AG04450 (cell line): ENCODE results near the gene CETN1. TPM values are rescaled to one million over a fixed set of nuclear protein-coding genes. Genes with fewer than 3 reads are reported as not detected.

Experiments
- CTCF ChIA-PET: fragments of 300-600, 350-600 bp; formaldehyde crosslinking; extraction: SDS; loops from one replicate; lab custom pipeline; 2022; ENCODE audit warnings: antibody characterized with exemption, inconsistent platforms; lab: Charles Lee
- POLR2A ChIA-PET: fragments of 350-600 bp; formaldehyde crosslinking; extraction: SDS; loops from one replicate; lab custom pipeline; 2021; ENCODE audit warnings: antibody characterized with exemption, inconsistent platforms; lab: Yijun Ruan, JAX
- DNase-seq: peaks from one replicate; pipeline ENCODE4 v3.0.0-alpha.2; 2011; ENCODE audit warnings: low read depth, low spot score
- H3K27ac ChIP-seq: one replicate; pipeline ENCODE4 v1.5.1; 2012; ENCODE audit warnings: low read depth, low read length, control low read depth
- H3K27me3 ChIP-seq: one replicate; pipeline ENCODE4 v1.6.0; 2012; ENCODE audit warnings: low read length; ENCODE audit not compliant: control insufficient read depth, insufficient read depth
- H3K4me3 ChIP-seq: 2 replicates; pipeline ENCODE4 v1.5.1; 2011; ENCODE audit warnings: mild to moderate bottlenecking, low read depth, low read length, control low read depth
- H3K9me3 ChIP-seq: 2 replicates; pipeline ENCODE4 v1.5.1; 2012; ENCODE audit warnings: low read length; ENCODE audit not compliant: control insufficient read depth, insufficient read depth
- polyA plus RNA-seq: library from polyadenylated mRNA; depleted of rRNA; stranded (reverse); fragments of >200 nt; gene quantifications from 2 replicates; pipeline ENCODE4 v1.2.3, GENCODE V29; 2011
- TF ChIP-seq, protein P1 (sequence below): IDR thresholded peaks from 2 replicates; pipeline ENCODE4 v1.5.1; 2011; ENCODE audit warnings: low read depth, low read length, control low read depth, inconsistent platforms

CETN1 gene
- polyA plus RNA-seq, 1 experiment, result not detected

DNA sequence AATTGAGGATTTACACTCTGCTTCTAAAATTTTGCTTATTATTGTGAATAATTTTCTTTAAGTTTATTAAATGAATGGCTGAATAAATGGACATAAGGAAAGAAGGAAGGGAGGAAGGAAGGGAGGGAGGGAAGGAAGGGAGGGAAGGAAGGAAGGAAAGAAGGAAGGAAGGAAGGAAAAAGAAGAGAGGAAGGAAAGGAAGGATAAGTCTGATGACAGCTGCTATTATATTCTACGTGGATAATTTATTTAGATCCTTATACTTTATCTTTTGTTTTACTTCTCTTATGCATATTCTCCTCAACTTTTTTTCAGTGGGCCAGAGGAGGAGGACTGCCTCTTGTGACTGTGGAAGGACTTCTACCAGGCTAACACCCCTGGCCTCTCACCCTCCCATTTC is 34.0 kb downstream of the CETN1 start:
- no peak for DNase-seq
- Histone ChIP-seq H3K27ac (no peak overlapping the region), H3K4me3 (no peak overlapping the region), H3K9me3 (no peaks in the 10 kb centered on the region), H3K27me3 (peaks cover 32% of the 10 kb centered on the region)
- TF ChIP-seq, protein P1, sequence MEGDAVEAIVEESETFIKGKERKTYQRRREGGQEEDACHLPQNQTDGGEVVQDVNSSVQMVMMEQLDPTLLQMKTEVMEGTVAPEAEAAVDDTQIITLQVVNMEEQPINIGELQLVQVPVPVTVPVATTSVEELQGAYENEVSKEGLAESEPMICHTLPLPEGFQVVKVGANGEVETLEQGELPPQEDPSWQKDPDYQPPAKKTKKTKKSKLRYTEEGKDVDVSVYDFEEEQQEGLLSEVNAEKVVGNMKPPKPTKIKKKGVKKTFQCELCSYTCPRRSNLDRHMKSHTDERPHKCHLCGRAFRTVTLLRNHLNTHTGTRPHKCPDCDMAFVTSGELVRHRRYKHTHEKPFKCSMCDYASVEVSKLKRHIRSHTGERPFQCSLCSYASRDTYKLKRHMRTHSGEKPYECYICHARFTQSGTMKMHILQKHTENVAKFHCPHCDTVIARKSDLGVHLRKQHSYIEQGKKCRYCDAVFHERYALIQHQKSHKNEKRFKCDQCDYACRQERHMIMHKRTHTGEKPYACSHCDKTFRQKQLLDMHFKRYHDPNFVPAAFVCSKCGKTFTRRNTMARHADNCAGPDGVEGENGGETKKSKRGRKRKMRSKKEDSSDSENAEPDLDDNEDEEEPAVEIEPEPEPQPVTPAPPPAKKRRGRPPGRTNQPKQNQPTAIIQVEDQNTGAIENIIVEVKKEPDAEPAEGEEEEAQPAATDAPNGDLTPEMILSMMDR, result no peak
- ChIA-PET POLR2A (no interaction called here), CTCF (interaction anchor here (7.2 kb wide), 1 partner anchor 11 kb away, joined by 48 read pairs; no protein-coding TSS in a partner anchor)

DNA sequence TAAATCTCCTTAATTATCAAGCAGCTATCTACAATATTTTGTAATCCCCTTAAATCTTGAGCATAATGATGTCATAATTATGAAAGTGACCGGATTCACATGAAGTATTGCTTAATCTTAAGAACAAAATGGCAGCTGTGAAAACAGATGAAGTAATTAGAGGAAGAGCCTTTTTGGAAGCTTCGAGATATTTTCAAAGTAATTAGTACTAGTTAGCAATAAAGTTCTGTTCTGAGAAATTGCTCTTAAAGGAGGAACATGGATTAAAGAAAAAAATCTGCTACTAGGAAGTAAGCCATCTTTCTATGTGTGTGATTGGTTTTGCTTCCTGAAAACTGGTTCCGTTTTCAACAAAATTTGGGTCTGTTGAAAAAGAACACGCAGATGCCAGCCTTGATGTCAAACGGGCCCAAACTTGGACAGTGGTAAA is 34.9 kb downstream of the CETN1 start:
- DNase-seq, result no peak
- CTCF ChIA-PET, result interaction anchor here (0.6 to 7.2 kb wide), 10 partner anchors 11 to 389 kb away, joined by 3 to 48 read pairs (median 8); no protein-coding TSS in a partner anchor
- Histone ChIP-seq H3K27ac (no peak overlapping the region), H3K4me3 (no peak overlapping the region), H3K27me3 (peaks cover 32% of the 10 kb centered on the region), H3K9me3 (no peaks in the 10 kb centered on the region)
- TF ChIP-seq, protein P1, result no peak
- POLR2A ChIA-PET, result no interaction called here

- TF ChIP-seq, protein P1, result no peak
- H3K27me3 ChIP-seq, result peaks cover 29% of the 10 kb centered on the region
- CTCF ChIA-PET, result interaction anchor here (0.6 to 7.2 kb wide), 11 partner anchors 10 to 390 kb away, joined by 3 to 48 read pairs (median 6); no protein-coding TSS in a partner anchor
- no peak overlapping the region for H3K27ac ChIP-seq
- H3K4me3 ChIP-seq, result no peak overlapping the region
- no peaks in the 10 kb centered on the region for H3K9me3 ChIP-seq
- DNase-seq, result no peak
- POLR2A ChIA-PET, result no interaction called here
These were observed 35.6 kb downstream of the CETN1 start for GRCh38 chr18:615773-616172.

- DNase-seq, result no peak
- Histone ChIP-seq H3K27ac (no peak overlapping the region), H3K27me3 (peaks cover 29% of the 10 kb centered on the region), H3K4me3 (no peak overlapping the region), H3K9me3 (no peaks in the 10 kb centered on the region)
- TF ChIP-seq, protein P1, result peak; percentile 78
- POLR2A ChIA-PET, result no interaction called here
- CTCF ChIA-PET, result interaction anchor here (0.6 to 7.2 kb wide), 13 partner anchors 9 to 357 kb away, joined by 3 to 48 read pairs (median 6); no protein-coding TSS in a partner anchor
These were observed 36.3 kb downstream of the CETN1 start for GRCh38 chr18:616380-616995.

DNA sequence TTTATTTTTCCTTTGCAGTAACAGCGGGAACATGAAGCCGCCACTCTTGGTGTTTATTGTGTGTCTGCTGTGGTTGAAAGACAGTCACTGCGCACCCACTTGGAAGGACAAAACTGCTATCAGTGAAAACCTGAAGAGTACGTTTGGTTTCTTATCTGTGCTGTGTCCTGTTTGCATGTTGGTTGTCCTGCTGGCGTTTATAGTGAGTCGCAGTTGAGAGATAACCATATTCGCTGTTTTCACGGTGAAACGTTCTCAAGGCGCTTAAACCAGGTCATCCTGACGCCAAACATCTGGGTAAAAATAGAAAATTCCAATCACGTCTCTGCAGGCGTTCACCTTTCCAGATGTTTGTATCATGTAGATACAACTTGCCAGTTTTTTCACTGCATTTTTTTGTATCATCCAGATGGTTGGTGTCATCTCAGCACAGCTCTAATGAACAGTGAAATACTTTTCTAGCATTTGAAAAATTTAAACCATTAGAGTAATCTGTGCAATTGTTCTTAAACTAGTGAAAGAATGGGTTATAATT is 37.9 kb downstream of the CETN1 start:
- CTCF ChIA-PET, result interaction anchor here (0.5 to 7.2 kb wide), 12 partner anchors 8 to 350 kb away, joined by 4 to 50 read pairs (median 6); partner anchors contain the start of gene THOC1
- Histone ChIP-seq H3K9me3 (no peaks in the 10 kb centered on the region), H3K27ac (no peak overlapping the region), H3K27me3 (peaks cover 31% of the 10 kb centered on the region), H3K4me3 (no peak overlapping the region)
- POLR2A ChIA-PET, result interaction anchor here (0.6 kb wide), 2 partner anchors 223 to 224 kb away, joined by 4 read pairs; no protein-coding TSS in a partner anchor
- DNase-seq, result no peak
- TF ChIP-seq, protein P1, result no peak
